Peyer's patch (tissue), 4 donors: ENCODE measurements around the gene CPVL.

ENCODE experiments used
- CTCF ChIP-seq, 6 experiments: fragments of 450-650 bp in 4 of 6; fragments of 200-600 bp in 2 of 6; sonication (generic) in 1 of 6; IDR thresholded peaks; one replicate each; pipeline ENCODE4 v1.5.1; 2017 to 2019; ENCODE audit warnings: antibody characterized with exemption in 6 of 6, mild to moderate bottlenecking in 3 of 6, moderate library complexity in 1 of 6
- POLR2A ChIP-seq, 2 donors: fragments of 450-650 bp; IDR thresholded peaks; one replicate each; pipeline ENCODE4 v1.5.1; 2017; ENCODE audit warnings: antibody characterized with exemption in 2 of 2, mild to moderate bottlenecking in 2 of 2, moderate library complexity in 2 of 2

- TF ChIP-seq CTCF (IDR thresholded peaks at IDR 0.05) (no peak), POLR2A (IDR thresholded peaks at IDR 0.05) (no peak)
These were observed 46.0 kb upstream of the CPVL start for GRCh38 chr7:29192323-29192722.
